SU-DHL-6 (cell line): ENCODE data around the gene KCNAB2.

Experiments
- EZH2phosphoT487 ChIP-seq: fragments of 200-600 bp; sonication (generic), shearing (Covaris generic); conservative IDR thresholded peaks from 2 replicates; pipeline ENCODE4 v1.6.1; 2018; ENCODE audit warnings: mild to moderate bottlenecking, antibody characterized with exemption, low read length, moderate library complexity, mixed read lengths
- TF ChIP-seq, protein P1 (sequence below): fragments of 200-600 bp; sonication (generic); IDR thresholded peaks from one replicate; pipeline ENCODE4 v1.5.1; 2017; ENCODE audit warnings: antibody characterized with exemption, mild to moderate bottlenecking, low read length, moderate library complexity; ENCODE audit not compliant: insufficient read depth, poor library complexity, severe bottlenecking

DNA sequence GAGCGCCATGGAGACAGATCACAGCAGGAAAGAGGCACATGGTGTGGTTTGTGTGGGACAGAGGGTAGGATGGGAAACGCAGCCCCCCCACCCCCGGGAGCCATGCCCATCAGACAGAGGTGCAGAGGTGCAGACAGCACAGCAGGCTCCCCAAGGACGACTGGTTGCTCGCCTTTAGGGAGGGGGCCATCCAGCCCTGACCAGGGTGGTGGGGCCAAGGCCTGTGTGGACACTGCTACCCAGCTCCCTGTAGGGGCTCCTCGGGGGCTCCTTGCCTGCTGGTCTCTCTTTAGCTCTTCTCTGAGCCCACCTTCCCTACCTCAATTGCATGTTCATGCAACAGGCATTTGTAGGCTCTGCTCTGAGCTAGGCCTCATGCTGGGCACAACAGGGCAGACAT is 3.7 kb downstream of the KCNAB2 start:
- TF ChIP-seq, protein P1, sequence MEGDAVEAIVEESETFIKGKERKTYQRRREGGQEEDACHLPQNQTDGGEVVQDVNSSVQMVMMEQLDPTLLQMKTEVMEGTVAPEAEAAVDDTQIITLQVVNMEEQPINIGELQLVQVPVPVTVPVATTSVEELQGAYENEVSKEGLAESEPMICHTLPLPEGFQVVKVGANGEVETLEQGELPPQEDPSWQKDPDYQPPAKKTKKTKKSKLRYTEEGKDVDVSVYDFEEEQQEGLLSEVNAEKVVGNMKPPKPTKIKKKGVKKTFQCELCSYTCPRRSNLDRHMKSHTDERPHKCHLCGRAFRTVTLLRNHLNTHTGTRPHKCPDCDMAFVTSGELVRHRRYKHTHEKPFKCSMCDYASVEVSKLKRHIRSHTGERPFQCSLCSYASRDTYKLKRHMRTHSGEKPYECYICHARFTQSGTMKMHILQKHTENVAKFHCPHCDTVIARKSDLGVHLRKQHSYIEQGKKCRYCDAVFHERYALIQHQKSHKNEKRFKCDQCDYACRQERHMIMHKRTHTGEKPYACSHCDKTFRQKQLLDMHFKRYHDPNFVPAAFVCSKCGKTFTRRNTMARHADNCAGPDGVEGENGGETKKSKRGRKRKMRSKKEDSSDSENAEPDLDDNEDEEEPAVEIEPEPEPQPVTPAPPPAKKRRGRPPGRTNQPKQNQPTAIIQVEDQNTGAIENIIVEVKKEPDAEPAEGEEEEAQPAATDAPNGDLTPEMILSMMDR: no peak
- TF ChIP-seq EZH2phosphoT487: no peak
